IPS DF 6.9 (cell line): Measurements from ENCODE around the gene MT1G.

ENCODE experiments used
- DNase-seq: peaks from one replicate; pipeline ENCODE4 v3.0.0-alpha.2; 2013; ENCODE audit warnings: low read depth, low spot score
- H3K27ac ChIP-seq: one replicate; pipeline ENCODE4 v1.5.1; 2013; ENCODE audit warnings: low read length, control low read depth
- H3K27me3 ChIP-seq: 2 replicates; pipeline ENCODE4 v1.6.1; 2013; ENCODE audit warnings: mild to moderate bottlenecking, low read length; ENCODE audit not compliant: control insufficient read depth, insufficient read depth
- H3K36me3 ChIP-seq: 2 replicates; pipeline ENCODE4 v1.6.1; 2013; ENCODE audit warnings: low read length; ENCODE audit not compliant: control insufficient read depth, insufficient read depth
- H3K4me1 ChIP-seq: 2 replicates; pipeline ENCODE4 v1.6.1; 2013; ENCODE audit warnings: low read length; ENCODE audit not compliant: control insufficient read depth, insufficient read depth
- H3K4me3 ChIP-seq: 2 replicates; pipeline ENCODE4 v1.5.1; 2013; ENCODE audit warnings: mild to moderate bottlenecking, low read length
- H3K9me3 ChIP-seq: 2 replicates; pipeline ENCODE4 v1.6.1; 2013; ENCODE audit warnings: low read length, inconsistent platforms; ENCODE audit not compliant: control insufficient read depth, insufficient read depth
- WGBS: extraction: QIAGEN DNeasy Blood & Tissue Kit; methylation state at CpG from one replicate; pipeline ENCODE4 v1.1.7; 2013; ENCODE audit warnings: mixed read lengths, missing lambda C conversion rate; ENCODE audit not compliant: insufficient read length, insufficient coverage; 5-methylcytosine and 5-hydroxymethylcytosine counted together

Gene MT1G

GRCh38 chr16:56618138-56618537 is 49.7 kb downstream of the MT1G start:
- no peak overlapping the region for H3K4me3 ChIP-seq
- no CpG with 5 or more reads among the region's 6 CpGs for WGBS
- H3K9me3 ChIP-seq, result no peaks in the 10 kb centered on the region
- H3K27me3 ChIP-seq, result peaks cover 51% of the 10 kb centered on the region
- H3K27ac ChIP-seq, result no peak overlapping the region
- peaks cover 3% of the 10 kb centered on the region; the same call in 1 of the 2 replicates for H3K4me1 ChIP-seq
- H3K36me3 ChIP-seq, result no peaks in the 10 kb centered on the region
- no peak for DNase-seq

- H3K4me3 ChIP-seq, result peak overlapping the region; percentile 25
- H3K27ac ChIP-seq, result no peak overlapping the region
- no CpG with 5 or more reads among the region's 41 CpGs for WGBS
- H3K9me3 ChIP-seq, result no peaks in the 10 kb centered on the region
- no peaks in the 10 kb centered on the region for H3K36me3 ChIP-seq
- peaks cover 48% of the 10 kb centered on the region for H3K27me3 ChIP-seq
- no peak for DNase-seq
- peaks cover 3% of the 10 kb centered on the region; the same call in 1 of the 2 replicates for H3K4me1 ChIP-seq
These were observed 50.4 kb downstream of the MT1G start for GRCh38 chr16:56617212-56618085.
